GM21786 (cell line): ENCODE measurements around the gene GLI3.

Experiments used
- ATAC-seq: cut with Tn5 transposase; IDR thresholded peaks from one replicate; pipeline ENCODE4 v1.9.1; 2021; ENCODE audit not compliant: unreplicated experiment

The GLI3 gene

DNA sequence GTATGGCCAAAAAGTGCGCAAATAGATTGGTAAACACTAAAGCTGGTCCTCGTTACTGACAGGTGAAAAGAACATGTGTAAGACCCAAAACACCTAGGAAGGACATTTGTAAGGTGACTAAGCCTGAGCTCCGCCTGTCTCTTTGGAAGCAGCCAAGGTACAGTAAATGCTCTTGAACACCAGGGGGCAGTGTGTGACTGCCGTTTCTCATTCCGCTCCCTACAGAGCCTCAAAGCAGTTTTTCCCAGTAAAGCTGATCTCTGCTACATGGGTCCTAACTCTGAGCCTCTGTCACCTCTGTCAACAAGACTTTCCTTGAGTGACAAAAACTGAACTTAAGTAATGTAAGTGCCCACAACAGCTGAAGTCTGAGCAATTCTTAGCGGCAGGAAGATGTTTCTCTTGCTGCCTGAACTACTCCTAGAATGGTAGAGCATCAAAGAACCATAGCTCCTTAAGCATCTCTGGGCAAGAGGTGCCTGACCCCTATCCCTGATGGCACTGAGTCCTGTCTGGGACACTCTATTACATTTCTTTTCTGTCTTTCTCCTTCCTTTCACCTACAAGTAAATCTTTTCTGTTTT, 296.2 kb downstream of the GLI3 start:
- ATAC-seq = peak; percentile 82

- ATAC-seq = no peak
These were observed 298.6 kb downstream of the GLI3 start for GRCh38 chr7:41938371-41938770.

DNA sequence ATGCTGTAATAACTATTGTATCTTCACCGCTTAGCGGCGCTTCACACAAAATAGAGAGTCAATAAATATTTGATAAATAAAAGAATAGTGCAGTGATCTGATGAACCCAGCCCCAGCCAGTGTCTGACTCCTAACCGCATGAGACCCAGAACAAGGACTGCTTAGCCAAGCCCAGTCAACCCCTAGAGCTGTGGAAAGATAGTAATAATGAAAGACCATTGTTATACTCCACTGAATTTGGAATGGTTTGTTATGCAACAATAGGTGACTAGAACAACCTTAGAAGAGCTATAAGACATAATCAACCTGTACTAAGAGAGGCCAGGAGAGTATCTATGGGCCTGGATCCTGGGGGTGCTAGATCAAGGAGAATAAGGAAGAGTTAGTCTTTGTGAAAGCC, 303.6 kb downstream of the GLI3 start:
- ATAC-seq = no peak

- peak; percentile 22 for ATAC-seq
These were observed 305.8 kb downstream of the GLI3 start for GRCh38 chr7:41931263-41931646.

DNA sequence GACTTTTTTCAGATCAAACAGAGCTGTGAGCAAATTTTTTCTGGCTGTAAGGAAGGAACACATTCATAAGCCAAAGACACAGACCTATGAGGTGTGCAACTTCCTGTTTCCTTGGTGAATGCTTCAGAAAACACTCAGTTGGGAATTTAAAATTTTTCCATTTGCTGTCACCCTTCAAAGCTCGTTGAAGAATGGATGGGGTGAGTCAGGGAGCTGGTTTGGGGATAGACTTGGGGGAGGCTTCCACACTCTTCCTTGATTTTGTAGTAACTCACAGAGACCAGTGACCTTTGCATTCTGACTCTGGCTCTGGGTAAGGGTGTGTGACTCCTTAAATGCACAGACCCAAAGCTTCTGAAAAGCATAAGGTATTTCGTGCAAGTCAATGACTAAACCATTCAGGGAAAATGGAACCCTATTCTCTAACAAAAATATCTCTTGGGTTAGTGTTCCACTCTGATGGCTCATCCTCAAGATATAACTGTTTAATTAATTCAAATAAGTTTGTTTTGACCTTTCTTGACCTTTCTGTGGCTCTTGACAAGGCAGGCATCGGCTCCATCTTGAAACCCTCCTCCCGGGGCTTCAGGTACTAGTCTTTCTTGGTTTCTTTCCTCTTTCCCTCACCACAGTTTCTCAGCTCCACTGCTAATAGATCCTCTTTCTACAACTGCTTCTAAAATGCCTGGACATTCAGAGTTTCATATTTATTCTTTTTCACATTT, 306.3 kb downstream of the GLI3 start:
- peak; percentile 41 for ATAC-seq

DNA sequence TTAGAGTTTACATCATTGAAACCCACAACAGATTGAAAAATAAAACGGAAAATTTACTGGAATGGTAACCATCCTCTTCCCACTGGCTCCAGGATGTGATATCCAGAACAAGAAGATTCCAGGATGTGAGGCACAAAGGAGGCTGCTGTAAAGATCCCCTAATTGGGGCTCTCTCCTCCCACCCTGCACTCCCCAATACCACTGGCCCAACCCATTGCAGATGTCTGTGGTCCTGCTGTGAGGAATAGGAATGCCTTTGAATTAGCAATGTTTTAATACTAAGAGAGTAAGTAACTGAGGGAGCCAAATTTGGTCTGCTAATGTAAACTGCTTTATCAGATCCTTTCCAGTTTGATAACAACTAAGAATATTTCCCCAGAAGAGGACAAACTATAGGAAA, 308.2 kb downstream of the GLI3 start:
- ATAC-seq = no peak

DNA sequence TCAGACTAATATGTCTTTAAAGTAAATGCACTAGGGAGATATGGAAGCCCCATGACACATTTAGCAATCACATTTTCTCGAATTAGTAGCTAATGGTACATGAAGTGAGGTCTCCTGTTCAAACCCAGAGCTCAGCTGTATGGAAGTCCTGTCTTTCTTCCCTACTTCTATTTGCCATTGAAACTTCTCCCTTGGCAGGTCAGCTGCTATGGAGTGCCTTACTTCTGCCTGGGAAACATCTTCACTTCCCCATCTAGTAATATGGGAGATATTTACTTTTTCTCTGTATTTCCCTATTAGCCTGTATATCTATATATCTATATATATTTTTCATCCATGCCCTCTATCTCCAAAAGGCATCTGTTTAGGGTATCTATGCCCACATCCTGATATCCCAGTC, 308.8 kb downstream of the GLI3 start:
- ATAC-seq = no peak

GRCh38 chr7:41927380-41927779, 309.6 kb downstream of the GLI3 start:
- ATAC-seq = no peak

GRCh38 chr7:41925946-41926345, 311.1 kb downstream of the GLI3 start:
- no peak for ATAC-seq

- ATAC-seq = no peak
These were observed 312.2 kb downstream of the GLI3 start for GRCh38 chr7:41924796-41925195.

GRCh38 chr7:41922373-41922772, 314.6 kb downstream of the GLI3 start:
- ATAC-seq = no peak

- no peak for ATAC-seq
These were observed 315.5 kb downstream of the GLI3 start for GRCh38 chr7:41921453-41921981.

- no peak for ATAC-seq
These were observed 318.4 kb downstream of the GLI3 start for GRCh38 chr7:41918597-41918996.

GRCh38 chr7:41916450-41916927, 320.5 kb downstream of the GLI3 start:
- no peak for ATAC-seq

DNA sequence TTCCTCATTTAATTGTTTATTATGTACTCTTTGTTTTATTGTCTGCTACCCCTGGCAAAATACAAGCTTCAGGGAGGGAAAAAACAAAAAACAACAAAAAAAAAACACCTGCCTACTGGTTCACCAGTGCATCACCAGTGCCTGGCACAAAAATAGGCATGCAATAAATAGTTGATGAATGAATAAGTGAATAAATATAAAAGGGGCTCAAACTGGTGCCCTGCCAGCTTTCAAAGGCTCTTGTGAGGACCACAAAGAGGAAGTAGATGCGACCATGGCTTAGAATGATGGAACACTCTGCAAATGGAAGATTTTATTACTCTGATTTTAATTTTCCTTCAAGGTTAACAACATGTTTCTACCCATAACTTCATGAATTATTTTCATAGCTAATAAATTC, 321.1 kb downstream of the GLI3 start:
- ATAC-seq = no peak

GRCh38 chr7:41912851-41913567, 324.0 kb downstream of the GLI3 start:
- no peak for ATAC-seq

DNA sequence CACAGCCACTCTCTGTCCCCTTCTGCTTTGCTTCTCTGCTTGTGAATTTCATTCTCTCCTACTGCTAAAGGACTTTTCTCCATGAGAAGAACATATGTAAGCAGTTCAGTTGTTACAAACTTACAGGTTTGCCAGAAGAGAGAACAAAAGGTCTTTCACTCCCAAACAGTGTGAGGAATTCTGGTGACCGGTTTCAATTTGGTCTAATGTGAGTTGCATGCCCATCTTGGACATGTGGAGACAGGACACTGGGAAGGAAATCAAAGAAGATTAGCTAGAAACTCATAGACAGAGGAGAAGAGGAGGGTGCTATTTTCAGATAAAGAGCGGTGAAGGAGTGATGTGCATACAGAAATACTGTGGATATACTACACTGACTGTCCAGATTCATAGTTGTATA, 324.6 kb downstream of the GLI3 start:
- no peak for ATAC-seq

DNA sequence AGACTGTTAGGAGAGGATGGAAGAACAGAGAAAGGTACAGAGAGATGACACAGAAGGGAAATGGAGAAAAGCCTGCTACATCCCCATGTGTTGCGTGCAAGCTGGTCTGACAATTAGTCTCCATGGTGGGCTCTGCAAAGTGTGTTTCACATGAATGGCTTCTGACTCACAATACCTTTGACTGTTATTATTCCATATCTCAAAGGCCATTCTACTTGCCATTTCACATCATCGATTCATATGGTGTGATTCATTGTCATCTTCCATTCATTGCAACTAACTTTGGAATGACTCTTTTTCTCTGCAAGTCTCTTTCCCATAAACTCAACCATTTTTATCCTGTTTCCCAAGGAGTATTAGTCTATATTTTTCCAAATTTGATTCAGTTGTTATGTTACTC, 325.2 kb downstream of the GLI3 start:
- ATAC-seq = no peak
